ENCODE results near the gene RLN3.

Gene RLN3

GRCh38 chr19:14004619-14005348, 23.2 kb upstream of the RLN3 start:
- H3K79me2 ChIP-seq (ENCODE audit: insufficient read depth, low read depth), result no peaks in the 10 kb centered on the region
- no peak overlapping the region for H3K4me3 ChIP-seq (IDR thresholded peaks at IDR 0.05; ENCODE audit: insufficient read depth, low read depth, low read length)
- no peak overlapping the region for H3K9ac ChIP-seq
- no peaks in the 10 kb centered on the region for H3K27me3 ChIP-seq (ENCODE audit: insufficient read depth, low read depth)
- no peaks in the 10 kb centered on the region for H4K20me1 ChIP-seq (ENCODE audit: insufficient read depth)
- H3K4me2 ChIP-seq, result 0 out of 2 replicates have a peak overlapping the region, but pooled peaks have one; percentile 7
- no peak overlapping the region for H2AFZ ChIP-seq (ENCODE audit: low read depth)
- no peaks in the 10 kb centered on the region for H3K36me3 ChIP-seq (ENCODE audit: insufficient read depth)
- peaks cover 19% of the 10 kb centered on the region for H3K4me1 ChIP-seq (ENCODE audit: low read depth, poor library complexity, severe bottlenecking)
- no peak for TF ChIP-seq CTCF (conservative IDR thresholded peaks at IDR 0.05; ENCODE audit: low read depth, low read length)
- H3K27ac ChIP-seq, result peak overlapping the region; percentile 97; the same call in 1 of the 2 replicates

GRCh38 chr19:14005349-14006084, 22.4 kb upstream of the RLN3 start:
- TF ChIP-seq CTCF (conservative IDR thresholded peaks at IDR 0.05; ENCODE audit: low read depth, low read length), result no peak
- Histone ChIP-seq H3K36me3 (ENCODE audit: insufficient read depth) (no peaks in the 10 kb centered on the region), H3K27ac (peak overlapping the region; percentile 97), H3K4me1 (ENCODE audit: low read depth, poor library complexity, severe bottlenecking) (peaks cover 19% of the 10 kb centered on the region), H3K9ac (peak overlapping the region; percentile 99), H2AFZ (ENCODE audit: low read depth) (no peak overlapping the region), H3K27me3 (ENCODE audit: insufficient read depth, low read depth) (no peaks in the 10 kb centered on the region), H3K79me2 (ENCODE audit: insufficient read depth, low read depth) (no peaks in the 10 kb centered on the region), H3K4me3 (IDR thresholded peaks at IDR 0.05; ENCODE audit: insufficient read depth, low read depth, low read length) (no peak overlapping the region), H3K4me2 (0 out of 2 replicates have a peak overlapping the region, but pooled peaks have one; percentile 57), H4K20me1 (ENCODE audit: insufficient read depth) (no peaks in the 10 kb centered on the region)

- peaks cover 19% of the 10 kb centered on the region for H3K4me1 ChIP-seq (ENCODE audit: low read depth, poor library complexity, severe bottlenecking)
- no peak within 1 kb of the TSS for H3K4me3 ChIP-seq (IDR thresholded peaks at IDR 0.05; ENCODE audit: insufficient read depth, low read depth, low read length)
- peak within 1 kb of the TSS; percentile 89 for H3K4me2 ChIP-seq
- H3K9ac ChIP-seq, result peak within 1 kb of the TSS; percentile 99
- H4K20me1 ChIP-seq (ENCODE audit: insufficient read depth), result no peaks in the 10 kb centered on the region
- peak within 1 kb of the TSS; percentile 91 for H2AFZ ChIP-seq (ENCODE audit: low read depth)
- H3K27me3 ChIP-seq (ENCODE audit: insufficient read depth, low read depth), result no peaks in the 10 kb centered on the region
- no peak for TF ChIP-seq CTCF (conservative IDR thresholded peaks at IDR 0.05; ENCODE audit: low read depth, low read length)
- H3K27ac ChIP-seq, result peak within 1 kb of the TSS; percentile 97
- H3K36me3 ChIP-seq (ENCODE audit: insufficient read depth), result no peaks in the 10 kb centered on the region
- H3K79me2 ChIP-seq (ENCODE audit: insufficient read depth, low read depth), result no peaks in the 10 kb centered on the region
Observed at GRCh38 chr19:14006085-14006765, 21.7 kb upstream of the RLN3 start, which contains the start of gene RFX1. Gene RFX1 (minus strand): TSS chr19:14006320. CDS start chr19:13993843, 12,477 bp downstream.

GRCh38 chr19:14006766-14007562, 21.0 kb upstream of the RLN3 start:
- TF ChIP-seq CTCF (conservative IDR thresholded peaks at IDR 0.05; ENCODE audit: low read depth, low read length), result no peak
- Histone ChIP-seq H3K9ac (peak overlapping the region; percentile 99), H3K27ac (peak overlapping the region; percentile 97)

More at GRCh38 chr19:14006766-14007562, 21.0 kb upstream of the RLN3 start:
- no peaks in the 10 kb centered on the region for H3K79me2 ChIP-seq (ENCODE audit: insufficient read depth, low read depth)
- H3K4me2 ChIP-seq, result peak overlapping the region; percentile 89
- no peak overlapping the region for H3K4me3 ChIP-seq (IDR thresholded peaks at IDR 0.05; ENCODE audit: insufficient read depth, low read depth, low read length)
- H3K36me3 ChIP-seq (ENCODE audit: insufficient read depth), result no peaks in the 10 kb centered on the region
- no peaks in the 10 kb centered on the region for H4K20me1 ChIP-seq (ENCODE audit: insufficient read depth)
- H3K27me3 ChIP-seq (ENCODE audit: insufficient read depth, low read depth), result no peaks in the 10 kb centered on the region
- peaks cover 19% of the 10 kb centered on the region for H3K4me1 ChIP-seq (ENCODE audit: low read depth, poor library complexity, severe bottlenecking)
- peak overlapping the region; percentile 91 for H2AFZ ChIP-seq (ENCODE audit: low read depth)

Data from KMS-11 (cell line).